K562 (cell line): ENCODE measurements around the gene CCDC70. TPM values are rescaled to one million over a fixed set of nuclear protein-coding genes. Genes with fewer than 3 reads are reported as not detected.

Source experiments
- ATAC-seq: fragments of 200-7000 bp; cut with Tn5 transposase; 3 replicates; pipeline ENCODE4 v1.9.1; 2020; ENCODE audit warnings: moderate library complexity
- BruUV-seq: library from RNA; stranded (reverse); fragments of 400-500 nt; replicated peaks from 2 replicates; lab custom pipeline; 2021; lab: Mats Ljungman, UMichigan
- CTCF ChIA-PET: fragments of 300-600 bp; formaldehyde crosslinking; extraction: SDS; loops from one replicate; lab custom pipeline; 2021; ENCODE audit warnings: low intra/inter-chr PET ratio; lab: Yijun Ruan, JAX
- POLR2A ChIA-PET: fragments of 300-600, 350-650 bp; sonication (Branson Sonifier 250); formaldehyde crosslinking; extraction: SDS; loops from one replicate; lab custom pipeline; 2021; ENCODE audit warnings: antibody characterized with exemption, inconsistent platforms; lab: Yijun Ruan, JAX
- DNase-seq, 4 experiments: peaks; one replicate each; pipeline versions ENCODE4 v3.0.0 to v3.0.0-alpha.2; 2011 to 2018; ENCODE audit warnings: low spot score in 3 of 4, mixed read lengths in 3 of 4; ENCODE audit errors: extremely low read depth in 1 of 4
- FAIRE-seq: peaks from 2 replicates; lab custom pipeline; 2011; peaks lifted over from hg19 to GRCh38; lab: Jason Lieb, UNC
- H2AFZ ChIP-seq: 2 replicates; pipeline ENCODE4 v1.6.0; 2011; ENCODE audit warnings: low read depth, low read length, control low read depth, inconsistent platforms
- H3K27ac ChIP-seq: fragments of 200-600 bp; 3 replicates; pipeline ENCODE4 v1.8.0; 2011; ENCODE audit warnings: low read depth, mild to moderate bottlenecking, control low read depth, inconsistent platforms, low read length, moderate library complexity, mixed read lengths; ENCODE audit errors: extremely low read depth
- H3K27me3 ChIP-seq, 2 experiments: fragments of 300-600 bp in 1 of 2; 2 replicates in 1 of 2; 3 replicates in 1 of 2; pipeline versions ENCODE4 v1.6.0 to v1.8.0; 2011; ENCODE audit warnings: inconsistent platforms in 2 of 2, low read length in 2 of 2, mild to moderate bottlenecking in 1 of 2, mixed read lengths in 1 of 2, moderate library complexity in 1 of 2; ENCODE audit not compliant: control insufficient read depth in 2 of 2, insufficient read depth in 2 of 2
- H3K36me3 ChIP-seq: fragments of 300-600 bp; 3 replicates; pipeline ENCODE4 v1.8.0; 2011; ENCODE audit warnings: mild to moderate bottlenecking, low read length, inconsistent platforms; ENCODE audit not compliant: control insufficient read depth, insufficient read depth
- H3K4me1 ChIP-seq, 2 experiments: fragments of 200-600 bp in 1 of 2; replicated peaks in 1 of 2; 2 replicates in 1 of 2; 3 replicates in 1 of 2; pipeline versions ENCODE4 v1.5.1 to v1.8.0; 2011; ENCODE audit warnings: inconsistent platforms in 2 of 2, low read length in 2 of 2, mild to moderate bottlenecking in 1 of 2, mixed read lengths in 1 of 2, moderate library complexity in 1 of 2; ENCODE audit not compliant: control insufficient read depth in 2 of 2, insufficient read depth in 2 of 2
- H3K4me2 ChIP-seq: 2 replicates; pipeline ENCODE4 v1.6.1; 2011; ENCODE audit warnings: low read length, control low read depth, inconsistent platforms, mixed read lengths; ENCODE audit not compliant: insufficient read depth
- H3K4me3 ChIP-seq: fragments of 200-600 bp; sonication (generic), shearing (Covaris generic); 2 replicates; pipeline ENCODE4 v1.5.1; 2016; ENCODE audit warnings: control low read depth, inconsistent platforms
- H3K79me2 ChIP-seq: fragments of 200-600 bp; 3 replicates; pipeline ENCODE4 v1.8.0; 2011; ENCODE audit warnings: low read length, inconsistent platforms; ENCODE audit not compliant: control insufficient read depth, insufficient read depth
- H3K9ac ChIP-seq, 2 experiments: 2 replicates each; pipeline versions ENCODE4 v1.6.0 to v1.6.1; 2011; ENCODE audit warnings: low read depth in 2 of 2, low read length in 2 of 2, control low read depth in 1 of 2, inconsistent platforms in 1 of 2, mild to moderate bottlenecking in 1 of 2, mixed read lengths in 1 of 2; ENCODE audit not compliant: insufficient read depth in 1 of 2
- H3K9me1 ChIP-seq: one replicate; pipeline ENCODE4 v1.6.0; 2011; ENCODE audit warnings: inconsistent platforms, mild to moderate bottlenecking, low read length, moderate library complexity; ENCODE audit not compliant: control insufficient read depth, insufficient read depth
- H3K9me3 ChIP-seq: replicated peaks from 2 replicates; pipeline ENCODE4 v1.5.1; 2011; ENCODE audit warnings: low read depth, low read length, inconsistent platforms; ENCODE audit not compliant: control insufficient read depth, insufficient read depth
- H4K20me1 ChIP-seq: replicated peaks from 2 replicates; pipeline ENCODE4 v1.6.1; 2011; ENCODE audit warnings: low read length, inconsistent platforms, mixed read lengths; ENCODE audit not compliant: control insufficient read depth, insufficient read depth
- ADNP ChIP-seq: fragments of 200-800 bp; sonication (Bioruptor generic); IDR thresholded peaks from 2 replicates; pipeline ENCODE4 v1.6.1; 2016; ENCODE audit warnings: missing genetic modification characterization, missing compliant biosample characterization
- BCOR ChIP-seq: fragments of 450-650 bp; IDR thresholded peaks from 2 replicates; pipeline ENCODE4 v1.6.1; 2016
- FOSL1 ChIP-seq: fragments of 200-800 bp; sonication (Bioruptor generic); conservative IDR thresholded peaks from 2 replicates; pipeline ENCODE4 v1.6.1; 2016; ENCODE audit warnings: missing genetic modification characterization, missing compliant biosample characterization
- FOXM1 ChIP-seq, 2 experiments: fragments of 450-650 bp in 1 of 2; sonication (generic) in 1 of 2; formaldehyde crosslinking in 1 of 2; IDR thresholded peaks; 2 replicates each; pipeline versions ENCODE4 v1.6.1 to v1.9.0; 2017 to 2022; ENCODE audit warnings: low read depth in 2 of 2, mild to moderate bottlenecking in 2 of 2, missing genetic modification reagents in 1 of 2, moderate library complexity in 1 of 2
- HSF4 ChIP-seq: fragments of 250-450 bp; sonication (Bioruptor Pico); IDR thresholded peaks from 2 replicates; pipeline ENCODE4 v2.1.2; 2022; ENCODE audit warnings: mild to moderate bottlenecking, moderate library complexity, borderline replicate concordance
- KDM1A ChIP-seq, 2 experiments: fragments of 450-650 bp; IDR thresholded peaks; 2 replicates each; pipeline ENCODE4 v1.6.1; 2016; ENCODE audit warnings: mild to moderate bottlenecking in 2 of 2
- NCOR1 ChIP-seq: fragments of 450-650 bp; IDR thresholded peaks from 2 replicates; pipeline ENCODE4 v1.6.1; 2016; ENCODE audit warnings: mild to moderate bottlenecking, moderate library complexity
- RBM25 ChIP-seq: fragments of 200-400 bp; formaldehyde crosslinking; IDR thresholded peaks from 2 replicates; pipeline ENCODE4 v1.6.1; 2018; ENCODE audit warnings: low read length, low read depth, moderate library complexity; ENCODE audit not compliant: severe bottlenecking
- STAT5A ChIP-seq: IDR thresholded peaks from 2 replicates; pipeline ENCODE4 v1.6.1; 2012; ENCODE audit warnings: low read length, inconsistent platforms, borderline replicate concordance
- ZNF121 ChIP-seq: sonication (generic); formaldehyde crosslinking; conservative IDR thresholded peaks from 2 replicates; pipeline ENCODE4 v1.8.0; 2022; ENCODE audit warnings: missing genetic modification reagents
- WGBS: fragments of 100-300 bp; shearing (Covaris generic); methylation state at CpG from one replicate; pipeline ENCODE4 v1.1.6; 2016; ENCODE audit warnings: low coverage, mixed read lengths; ENCODE audit not compliant: insufficient coverage; ENCODE audit errors: missing lambda C conversion rate; 5-methylcytosine and 5-hydroxymethylcytosine counted together
- in situ Hi-C: fragments of 300-500 bp; cut with MboI; formaldehyde crosslinking; loops from 4 replicates; pipeline ENCODE4 v1.15.0; 2018; ENCODE audit warnings: inconsistent platforms, mixed read lengths
- intact Hi-C: fragments of 100-400 bp; cut with micrococcal nuclease; formaldehyde crosslinking; loops from 2 replicates; pipeline ENCODE4 v1.14.2; 2022
- polyA plus RNA-seq, 8 experiments: library from polyadenylated mRNA; depleted of rRNA in 4 of 8; stranded (reverse) in 5 of 8; unstranded in 3 of 8; fragments of >200 nt; fragmentation: Nextera tagmentation in 2 of 8; fragmentation: Illumina TruSeq in 1 of 8; extraction: Ambion mirVana in 2 of 8; extraction: Trizol in 1 of 8; gene quantifications; 2 replicates each; pipeline versions ENCODE4 v1.2.1 to v1.2.3, GENCODE V29; 2011 to 2014; ENCODE audit warnings: inconsistent platforms in 1 of 8, missing spikeins in 1 of 8
- total RNA-seq, 7 experiments: library from RNA; depleted of rRNA in 6 of 7; stranded (reverse); fragments of >200 nt in 6 of 7; fragmentation: Illumina TruSeq in 2 of 7; extraction: Trizol in 2 of 7; gene quantifications; 2 replicates each; pipeline versions ENCODE4 v1.2.1 to v1.2.3, GENCODE V29; 2011 to 2021; ENCODE audit warnings: low replicate concordance in 1 of 7
- TF ChIP-seq, protein P1 (sequence below), 2 experiments: fragments of 450-650 bp in 1 of 2; sonication (generic) in 1 of 2; formaldehyde crosslinking in 1 of 2; IDR thresholded peaks in 1 of 2; conservative IDR thresholded peaks in 1 of 2; 2 replicates each; pipeline versions ENCODE4 v1.6.1 to v1.8.1; 2016 to 2023; ENCODE audit warnings: mild to moderate bottlenecking in 2 of 2, moderate library complexity in 2 of 2, inconsistent platforms in 1 of 2, missing genetic modification reagents in 1 of 2

The CCDC70 gene
- total and polyA plus RNA-seq, 9 of the 15 experiments (the other 6 are each of a cell fraction or from before 2014, with no cell fraction given) = not detected

DNA sequence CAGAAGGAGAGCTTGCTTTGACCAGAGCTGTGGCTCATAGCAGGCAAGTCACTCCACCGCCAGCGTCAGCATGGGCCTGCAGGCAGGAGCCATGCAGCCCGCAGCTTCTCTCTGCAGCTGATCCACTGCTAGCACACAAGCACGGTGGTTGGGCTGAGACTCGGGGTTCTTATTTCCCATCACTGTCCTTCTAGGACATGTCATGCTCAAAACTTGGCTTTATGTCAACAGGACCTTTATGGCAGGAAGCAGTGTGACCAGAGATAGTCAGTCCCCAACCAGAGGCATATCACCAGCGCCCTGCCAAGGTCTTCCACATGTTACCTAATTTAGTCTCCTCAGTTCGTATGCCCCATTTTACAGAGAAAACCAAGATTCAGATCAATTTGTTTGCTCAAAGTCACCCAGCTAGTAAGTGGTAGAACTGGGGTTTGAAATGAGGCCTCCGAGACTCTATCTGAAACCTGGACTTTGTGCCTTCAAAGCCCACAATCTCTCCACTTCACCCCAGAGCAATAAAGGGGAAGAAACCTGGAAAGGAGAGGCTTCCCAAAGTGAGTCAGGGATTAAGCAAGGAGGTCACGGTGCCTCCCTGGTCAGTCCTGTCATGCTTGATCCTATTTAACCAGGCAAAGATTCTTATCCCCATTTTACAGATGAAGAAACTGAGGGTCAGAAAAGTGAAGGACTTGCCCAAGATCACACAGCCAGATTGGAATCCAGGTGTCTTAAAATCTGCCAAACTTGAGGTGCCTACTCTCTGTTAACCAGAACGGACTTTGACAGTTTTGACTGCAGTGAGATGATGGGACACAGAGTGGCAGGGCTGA lies 21.8 kb upstream of the CCDC70 start:
- Histone ChIP-seq H3K27ac (no peak overlapping the region), H3K4me3 (no peak overlapping the region), H3K4me2 (no peak overlapping the region), H4K20me1 (no peaks in the 10 kb centered on the region), H3K9ac (no peak overlapping the region), H3K4me1 (peaks cover 2 to 8% of the 10 kb centered on the region in 2 experiments; a peak in 3 of 5 replicates), H3K79me2 (no peaks in the 10 kb centered on the region), H3K9me3 (no peaks in the 10 kb centered on the region), H3K36me3 (no peaks in the 10 kb centered on the region), H3K27me3 (no peaks in the 10 kb centered on the region), H3K9me1 (no peaks in the 10 kb centered on the region), H2AFZ (no peak overlapping the region)
- no peak for FAIRE-seq
- BruUV-seq = no TSS peak
- TF ChIP-seq ADNP (tag) = peak; percentile 62; the same call in 1 of the 2 replicates
- TF ChIP-seq KDM1A (IDR thresholded peaks at IDR 0.05) = peak in 1 of 2 experiments; percentile 26; a peak in 1 of 4 replicates
- TF ChIP-seq, protein P1, sequence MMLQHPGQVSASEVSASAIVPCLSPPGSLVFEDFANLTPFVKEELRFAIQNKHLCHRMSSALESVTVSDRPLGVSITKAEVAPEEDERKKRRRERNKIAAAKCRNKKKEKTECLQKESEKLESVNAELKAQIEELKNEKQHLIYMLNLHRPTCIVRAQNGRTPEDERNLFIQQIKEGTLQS (IDR thresholded peaks at IDR 0.05) = no peak
- TF ChIP-seq, protein P1 (CRISPR knock-in tag; conservative IDR thresholded peaks at IDR 0.05) = no peak
- TF ChIP-seq FOSL1 (tag) = no peak
- no peak for TF ChIP-seq ZNF121
- peak; percentile 90 for TF ChIP-seq RBM25
- TF ChIP-seq FOXM1 (IDR thresholded peaks at IDR 0.05; ENCODE audit: low read depth) = no peak
- no peak for TF ChIP-seq FOXM1 (CRISPR knock-in tag; IDR thresholded peaks at IDR 0.05; ENCODE audit: low read depth)
- 0 out of 2 replicates have a peak, but pooled peaks have one; percentile 60 for TF ChIP-seq BCOR
- TF ChIP-seq STAT5A = no peak
- no peak for TF ChIP-seq NCOR1
- no peak for TF ChIP-seq HSF4 (CRISPR knock-in tag)
- in situ Hi-C loops (no loop called here), intact Hi-C loops (no loop called here)
- peak in 1 of 4 experiments; percentile 12 for DNase-seq
- ChIA-PET CTCF (no interaction called here), POLR2A (interaction anchor here (0.6 to 0.8 kb wide), 3 partner anchors 115 to 1327 kb away, joined by 3 to 4 read pairs (median 3); no protein-coding TSS in a partner anchor)
- 48% methylated on average over 10 of the region's 10 CpGs for WGBS
- no peak for ATAC-seq
